ENCODE data around the gene CCKAR.

The CCKAR gene

DNA sequence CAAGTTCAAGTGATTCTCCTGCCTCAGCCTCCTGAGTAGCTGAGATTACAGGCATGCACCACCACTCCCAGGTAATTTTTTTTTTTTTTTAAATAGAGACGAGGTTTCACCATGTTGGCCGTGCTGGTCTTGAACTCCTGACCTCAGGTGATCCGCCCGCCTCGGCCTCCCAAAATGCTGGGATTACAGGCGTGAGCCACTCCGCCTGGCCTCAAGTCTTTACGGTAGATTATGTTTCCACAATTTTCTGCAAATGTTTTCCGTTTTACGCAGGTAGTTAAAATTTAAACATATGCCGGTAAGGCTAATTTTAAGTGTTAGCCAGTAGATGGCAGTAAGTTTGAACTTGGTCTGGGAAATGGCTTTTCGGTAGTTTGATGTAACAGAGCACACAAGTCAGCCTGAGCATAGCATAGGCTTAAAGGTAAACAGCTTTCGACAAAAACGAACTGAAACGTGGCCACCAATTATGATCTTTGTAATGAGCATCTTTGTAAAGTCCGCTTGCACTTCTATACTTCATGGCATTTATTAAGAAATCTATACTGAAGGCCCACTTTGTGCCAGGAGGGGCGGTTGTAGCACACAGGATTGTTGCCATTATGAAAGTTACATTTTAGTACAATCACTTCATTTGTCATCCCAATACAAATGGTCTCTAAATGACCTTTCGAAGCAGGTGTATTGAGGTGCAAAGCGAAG lies 31.1 kb downstream of the CCKAR start:
- Mint-ChIP-seq H3K36me3 (no peaks in the 10 kb centered on the region), H3K4me1 (peaks cover 28% of the 10 kb centered on the region), H3K27me3 (peaks cover 6% of the 10 kb centered on the region), H3K4me3 (peak overlapping the region; percentile 37), H3K27ac (no peak overlapping the region), H3K9me3 (no peaks in the 10 kb centered on the region)
- CTCF ChIA-PET: interaction anchor here (0.6 to 2.3 kb wide), 14 partner anchors 9 to 551 kb away, joined by 3 to 9 read pairs (median 4); no protein-coding TSS in a partner anchor
- DNase-seq: no peak

DNA sequence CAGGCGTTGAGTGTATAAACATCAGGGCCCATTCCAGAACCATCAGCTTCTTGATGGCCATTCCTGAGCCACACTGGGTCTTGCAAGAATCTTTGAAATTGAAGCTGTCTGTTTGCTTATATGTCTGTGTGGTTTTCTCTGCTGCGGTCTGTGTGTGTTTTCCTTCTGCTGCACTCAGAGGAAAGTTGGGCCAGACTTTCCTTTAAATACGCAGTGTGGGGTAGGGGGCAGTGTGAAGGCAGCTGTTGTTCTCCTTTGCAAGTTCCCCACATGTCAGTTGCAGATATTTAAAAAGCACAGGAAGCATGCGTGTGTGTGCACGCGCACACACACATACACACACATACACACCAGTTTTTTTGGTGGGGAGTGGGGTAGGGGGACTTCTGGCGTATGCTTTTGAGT lies 32.1 kb downstream of the CCKAR start:
- Mint-ChIP-seq H3K9me3 (no peaks in the 10 kb centered on the region), H3K27ac (peak overlapping the region; percentile 78), H3K4me1 (peaks cover 28% of the 10 kb centered on the region), H3K4me3 (peak overlapping the region; percentile 25), H3K27me3 (peaks cover 10% of the 10 kb centered on the region), H3K36me3 (no peaks in the 10 kb centered on the region)
- DNase-seq: peak; percentile 52
- CTCF ChIA-PET: interaction anchor here (0.6 to 2.3 kb wide), 12 partner anchors 10 to 552 kb away, joined by 3 to 7 read pairs (median 4); no protein-coding TSS in a partner anchor

- H3K27ac Mint-ChIP-seq: peak overlapping the region; percentile 0
- peaks cover 28% of the 10 kb centered on the region for H3K4me1 Mint-ChIP-seq
- no peaks in the 10 kb centered on the region for H3K36me3 Mint-ChIP-seq
- H3K4me3 Mint-ChIP-seq: no peak overlapping the region
- no peak for DNase-seq
- H3K9me3 Mint-ChIP-seq: no peaks in the 10 kb centered on the region
- peaks cover 11% of the 10 kb centered on the region for H3K27me3 Mint-ChIP-seq
- CTCF ChIA-PET: interaction anchor here (0.9 to 2.3 kb wide), 6 partner anchors 127 to 553 kb away, joined by 3 to 7 read pairs (median 3); no protein-coding TSS in a partner anchor
Measured at GRCh38 chr4:26457412-26457811, 32.9 kb downstream of the CCKAR start.

DNA sequence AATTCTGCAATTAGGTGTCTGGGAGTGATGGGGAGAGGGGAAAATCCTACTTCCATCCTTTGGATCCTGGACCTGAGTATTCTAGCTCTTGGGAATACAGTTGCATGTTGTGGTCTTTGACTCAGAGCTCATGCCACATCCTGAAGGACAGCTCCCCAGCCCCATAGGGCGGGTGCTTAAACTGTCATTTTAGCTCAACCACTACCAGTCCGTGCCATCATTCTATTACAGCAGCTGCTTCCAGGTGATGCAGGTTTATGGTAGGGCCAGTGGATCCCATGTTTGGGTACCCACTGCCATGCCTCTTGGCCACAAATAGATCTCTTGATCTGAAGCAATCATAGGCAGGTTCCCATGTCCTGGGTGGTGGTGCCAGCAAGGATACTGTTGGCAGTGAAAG lies 34.7 kb downstream of the CCKAR start:
- CTCF ChIA-PET: no interaction called here
- no peak for DNase-seq
- Mint-ChIP-seq H3K4me1 (peaks cover 28% of the 10 kb centered on the region), H3K4me3 (no peak overlapping the region), H3K9me3 (no peaks in the 10 kb centered on the region), H3K36me3 (no peaks in the 10 kb centered on the region), H3K27ac (no peak overlapping the region), H3K27me3 (peaks cover 12% of the 10 kb centered on the region)

GRCh38 chr4:26454961-26455360 lies 35.3 kb downstream of the CCKAR start:
- H3K27me3 Mint-ChIP-seq: peaks cover 12% of the 10 kb centered on the region
- no peaks in the 10 kb centered on the region for H3K9me3 Mint-ChIP-seq
- CTCF ChIA-PET: no interaction called here
- no peaks in the 10 kb centered on the region for H3K36me3 Mint-ChIP-seq
- no peak for DNase-seq
- no peak overlapping the region for H3K4me3 Mint-ChIP-seq
- no peak overlapping the region for H3K27ac Mint-ChIP-seq
- H3K4me1 Mint-ChIP-seq: peaks cover 28% of the 10 kb centered on the region

DNA sequence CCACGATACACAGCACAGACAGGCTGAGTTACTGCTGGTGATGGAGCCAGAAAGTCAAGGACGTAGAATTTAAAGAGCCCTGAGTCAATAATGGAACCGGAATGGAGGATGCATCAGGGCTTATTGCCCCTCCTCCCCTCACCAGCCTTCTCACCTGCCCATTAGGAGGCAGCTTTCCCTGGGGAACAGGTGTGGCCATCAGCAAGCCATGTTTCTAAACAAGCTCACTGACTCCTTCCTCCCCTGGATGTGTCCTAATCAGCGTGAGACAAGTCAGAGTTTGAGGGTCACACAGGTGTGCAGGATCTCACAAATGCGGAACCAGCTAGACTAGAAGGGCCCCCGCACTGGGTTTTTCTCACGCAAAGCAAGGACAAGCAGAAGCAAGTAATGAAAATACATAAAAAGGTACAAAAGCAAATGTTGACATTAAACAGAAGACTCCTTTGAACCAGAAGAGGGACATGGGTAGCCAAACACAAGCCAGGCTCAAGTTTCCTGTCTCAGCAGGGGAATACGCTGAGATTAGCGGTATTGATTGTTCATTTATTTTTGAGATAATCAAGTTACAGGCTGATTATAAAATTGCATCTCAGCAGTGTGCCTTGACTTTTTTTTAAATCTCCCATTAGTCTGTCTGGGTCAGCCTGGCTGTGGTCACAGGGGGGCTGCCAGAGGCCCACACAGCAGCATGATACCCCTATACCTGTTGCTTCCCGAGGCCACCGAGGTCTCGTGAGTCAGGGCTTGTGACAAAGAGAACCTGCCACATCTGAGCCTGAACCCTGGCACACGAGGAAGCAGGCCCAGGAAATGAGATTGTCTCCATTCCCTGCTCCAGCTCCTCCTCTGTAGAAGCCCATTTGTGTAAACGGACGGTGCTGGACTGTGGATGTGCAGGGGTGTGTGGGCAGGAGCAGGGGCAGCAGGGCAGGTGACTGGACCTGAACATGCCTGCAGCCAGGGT lies 37.4 kb downstream of the CCKAR start:
- no peaks in the 10 kb centered on the region for H3K36me3 Mint-ChIP-seq
- H3K27ac Mint-ChIP-seq: no peak overlapping the region
- peaks cover 12% of the 10 kb centered on the region for H3K4me1 Mint-ChIP-seq
- peaks cover 16% of the 10 kb centered on the region for H3K27me3 Mint-ChIP-seq
- no peaks in the 10 kb centered on the region for H3K9me3 Mint-ChIP-seq
- H3K4me3 Mint-ChIP-seq: no peak overlapping the region
- no peak for DNase-seq
- CTCF ChIA-PET: interaction anchor here (1.1 kb wide), 1 partner anchor 123 kb away, joined by 3 read pairs; no protein-coding TSS in a partner anchor

DNA sequence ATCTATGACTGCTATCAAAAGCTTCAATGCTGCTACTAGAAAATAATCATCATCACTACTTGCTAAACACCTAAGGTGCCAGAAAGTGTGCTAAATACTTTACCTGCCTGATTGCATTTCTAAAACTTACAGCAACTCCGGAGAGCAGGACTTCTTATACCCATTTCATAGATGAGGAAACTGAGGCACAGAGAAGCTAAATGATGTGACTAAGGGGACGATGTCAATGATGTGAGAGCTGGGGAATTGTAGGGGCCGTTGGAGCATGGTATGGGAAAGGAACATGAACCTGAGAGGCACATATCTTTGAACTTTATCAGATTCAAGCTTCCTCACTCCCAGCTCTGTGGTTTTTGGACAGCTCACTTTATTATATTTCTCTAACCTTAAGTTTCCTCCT lies 38.7 kb downstream of the CCKAR start:
- no peaks in the 10 kb centered on the region for H3K9me3 Mint-ChIP-seq
- H3K27ac Mint-ChIP-seq: no peak overlapping the region
- H3K4me1 Mint-ChIP-seq: no peaks in the 10 kb centered on the region
- DNase-seq: no peak
- H3K36me3 Mint-ChIP-seq: no peaks in the 10 kb centered on the region
- no peak overlapping the region for H3K4me3 Mint-ChIP-seq
- H3K27me3 Mint-ChIP-seq: peaks cover 23% of the 10 kb centered on the region
- CTCF ChIA-PET: interaction anchor here (0.6 to 1.1 kb wide), 3 partner anchors 122 to 124 kb away, joined by 3 to 4 read pairs (median 3); no protein-coding TSS in a partner anchor

DNA sequence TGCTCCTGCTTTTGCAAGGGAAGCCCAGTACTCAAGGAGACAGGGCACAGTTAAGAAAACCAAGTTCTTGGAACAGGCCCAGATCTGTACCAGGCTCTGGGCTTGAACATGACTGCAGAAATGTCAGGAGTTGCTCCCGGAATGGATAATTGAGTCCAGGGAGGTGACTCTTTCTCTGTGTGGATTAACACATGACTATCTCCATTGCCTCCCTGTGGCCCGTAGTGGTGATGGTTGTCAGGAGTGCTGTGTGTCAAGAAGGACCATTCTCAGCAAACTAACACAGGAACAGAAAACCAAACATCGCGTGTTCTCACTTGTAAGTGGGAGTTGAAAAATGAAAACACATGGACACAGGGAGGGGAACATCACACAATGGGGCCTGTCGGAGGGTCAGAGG lies 39.9 kb downstream of the CCKAR start:
- CTCF ChIA-PET: interaction anchor here (0.8 to 1.4 kb wide), 3 partner anchors 9 to 134 kb away, joined by 3 to 4 read pairs (median 4); partner anchors contain the start of gene TBC1D19
- Mint-ChIP-seq H3K27me3 (peaks cover 23% of the 10 kb centered on the region), H3K4me3 (no peak overlapping the region), H3K4me1 (no peaks in the 10 kb centered on the region), H3K9me3 (no peaks in the 10 kb centered on the region), H3K36me3 (no peaks in the 10 kb centered on the region), H3K27ac (no peak overlapping the region)
- no peak for DNase-seq

DNA sequence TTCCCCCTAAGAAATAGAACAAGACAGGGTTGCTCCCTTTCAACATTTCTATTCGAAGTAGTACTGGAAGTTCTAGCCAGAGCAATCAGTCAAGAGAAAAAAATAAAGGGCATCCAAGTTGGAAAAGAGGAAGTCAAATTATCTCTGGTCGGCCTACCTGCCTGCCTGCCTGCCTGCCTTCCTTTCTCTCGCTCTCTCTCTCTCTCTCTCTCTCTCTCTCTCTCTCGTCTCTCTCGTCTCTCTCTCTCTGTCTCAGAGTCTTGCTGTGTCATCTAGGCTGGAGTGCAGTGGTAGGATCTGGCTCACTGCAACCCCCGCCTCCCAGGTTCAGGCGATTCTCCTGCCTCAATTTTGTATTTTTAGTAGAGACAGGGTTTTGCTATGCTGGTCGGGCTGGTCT lies 42.9 kb downstream of the CCKAR start:
- Mint-ChIP-seq H3K36me3 (no peaks in the 10 kb centered on the region), H3K27me3 (peaks cover 14% of the 10 kb centered on the region), H3K4me1 (no peaks in the 10 kb centered on the region), H3K9me3 (no peaks in the 10 kb centered on the region), H3K4me3 (no peak overlapping the region), H3K27ac (no peak overlapping the region)
- CTCF ChIA-PET: no interaction called here
- no peak for DNase-seq

DNA sequence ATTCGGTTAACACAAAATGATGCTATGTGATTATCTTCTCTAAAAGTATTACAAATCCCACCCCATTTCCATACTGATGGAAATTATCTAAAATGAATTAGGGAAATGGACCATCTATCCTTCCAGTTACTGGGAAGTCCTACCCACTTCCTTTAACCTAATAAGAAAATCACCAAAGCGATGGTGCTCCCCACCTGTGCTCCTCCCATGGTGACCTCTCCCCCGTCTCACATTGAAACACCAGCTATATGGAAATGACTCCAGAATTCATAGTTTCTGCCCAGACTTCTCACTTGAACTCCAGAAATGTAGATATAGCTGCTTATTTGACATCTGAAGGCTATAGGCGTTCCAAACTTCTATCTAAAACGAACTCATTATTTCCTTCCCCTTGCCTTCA lies 48.5 kb downstream of the CCKAR start:
- no peaks in the 10 kb centered on the region for H3K27me3 Mint-ChIP-seq
- CTCF ChIA-PET: no interaction called here

GRCh38 chr4:26441102-26441501 lies 49.2 kb downstream of the CCKAR start:
- H3K4me1 Mint-ChIP-seq: no peaks in the 10 kb centered on the region
- DNase-seq: no peak
- CTCF ChIA-PET: no interaction called here
- H3K36me3 Mint-ChIP-seq: peaks cover 5% of the 10 kb centered on the region
- H3K9me3 Mint-ChIP-seq: no peaks in the 10 kb centered on the region
- no peaks in the 10 kb centered on the region for H3K27me3 Mint-ChIP-seq
- no peak overlapping the region for H3K4me3 Mint-ChIP-seq
- H3K27ac Mint-ChIP-seq: no peak overlapping the region

More for the DNA sequence above, 48.5 kb downstream of the CCKAR start:
- DNase-seq: no peak
- Mint-ChIP-seq H3K4me1 (no peaks in the 10 kb centered on the region), H3K27ac (no peak overlapping the region), H3K9me3 (no peaks in the 10 kb centered on the region), H3K36me3 (peaks cover 4% of the 10 kb centered on the region), H3K4me3 (no peak overlapping the region)

- CTCF ChIA-PET: interaction anchor here (0.6 kb wide), 1 partner anchor 27 kb away, joined by 3 read pairs; no protein-coding TSS in a partner anchor
- H3K27me3 Mint-ChIP-seq: no peaks in the 10 kb centered on the region
- H3K9me3 Mint-ChIP-seq: no peaks in the 10 kb centered on the region
- no peak for DNase-seq
- H3K36me3 Mint-ChIP-seq: peaks cover 35% of the 10 kb centered on the region
- no peak overlapping the region for H3K4me3 Mint-ChIP-seq
- H3K4me1 Mint-ChIP-seq: peaks cover under 1% of the 10 kb centered on the region
- H3K27ac Mint-ChIP-seq: no peak overlapping the region
Measured at GRCh38 chr4:26434030-26434639, 56.1 kb downstream of the CCKAR start.

DNA sequence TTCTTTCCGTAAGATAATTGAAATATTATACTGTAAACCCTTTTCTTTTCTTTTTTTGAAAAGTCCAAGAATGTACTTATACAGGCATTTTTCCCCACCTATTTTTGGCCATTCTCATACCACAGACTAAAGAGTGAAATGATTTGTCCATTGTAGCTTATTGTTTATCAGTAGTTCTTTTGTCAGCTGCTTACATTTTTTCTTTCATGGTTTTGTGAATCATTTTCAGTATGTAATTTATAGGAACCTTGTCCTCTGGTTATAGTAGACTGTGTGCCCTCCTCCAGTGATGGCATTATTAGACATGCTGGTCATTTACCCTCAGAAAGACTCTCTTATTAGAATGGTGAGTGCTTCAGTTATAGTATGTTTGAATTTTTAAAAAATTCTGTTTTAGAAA lies 56.7 kb downstream of the CCKAR start:
- DNase-seq: no peak
- Mint-ChIP-seq H3K4me1 (peaks cover 3% of the 10 kb centered on the region), H3K36me3 (peaks cover 35% of the 10 kb centered on the region), H3K27me3 (no peaks in the 10 kb centered on the region), H3K4me3 (no peak overlapping the region), H3K9me3 (no peaks in the 10 kb centered on the region), H3K27ac (no peak overlapping the region)
- CTCF ChIA-PET: interaction anchor here (0.6 kb wide), 1 partner anchor 26 kb away, joined by 3 read pairs; no protein-coding TSS in a partner anchor

DNA sequence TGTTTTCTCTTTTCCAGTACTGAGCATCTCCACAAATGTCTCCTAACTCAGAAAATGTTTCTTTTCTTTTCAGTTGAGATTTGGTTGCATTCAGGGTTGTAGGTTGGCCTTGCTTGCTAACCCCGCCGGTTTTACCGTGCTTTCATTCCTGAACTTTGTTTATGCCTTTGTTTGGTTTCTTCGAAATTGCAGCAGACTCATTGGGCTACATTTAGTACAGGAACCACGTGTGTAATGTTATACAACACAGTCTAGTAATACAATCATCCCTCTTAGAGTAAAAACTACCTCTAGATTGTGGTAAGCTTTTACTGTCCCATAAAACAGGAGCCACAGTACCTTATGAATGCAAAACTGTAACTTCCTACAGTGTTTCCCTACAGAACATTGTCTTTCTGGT lies 57.9 kb downstream of the CCKAR start:
- H3K27me3 Mint-ChIP-seq: no peaks in the 10 kb centered on the region
- DNase-seq: no peak
- H3K36me3 Mint-ChIP-seq: peaks cover 41% of the 10 kb centered on the region
- H3K27ac Mint-ChIP-seq: no peak overlapping the region
- no peaks in the 10 kb centered on the region for H3K9me3 Mint-ChIP-seq
- H3K4me1 Mint-ChIP-seq: peaks cover 9% of the 10 kb centered on the region
- H3K4me3 Mint-ChIP-seq: no peak overlapping the region
- CTCF ChIA-PET: no interaction called here

Data from activated naive CD4-positive, alpha-beta T cell treated with anti-CD3 and anti-CD28 coated beads, Interleukin-2, amount 10 ng/mL, durations not matched to agents 7 days and 5 days (primary cell).